ENCODE measurements around the gene PELO.

PELO gene

GRCh38 chr5:52751137-52751536 lies 36.6 kb upstream of the PELO start:
- no peak overlapping the region for H3K4me2 ChIP-seq (ENCODE audit: low read length)
- H4K20me1 ChIP-seq (ENCODE audit: control insufficient read depth, insufficient read depth, low read depth, low read length) = no peaks in the 10 kb centered on the region
- no peak overlapping the region for H3K27ac ChIP-seq (ENCODE audit: low read depth, low read length)
- no peaks in the 10 kb centered on the region for H3K27me3 ChIP-seq (ENCODE audit: control insufficient read depth, low read length)
- TF ChIP-seq CTCF (IDR thresholded peaks at IDR 0.05; ENCODE audit: low read depth, low read length, poor library complexity, severe bottlenecking) (no peak), EZH2phosphoT487 (IDR thresholded peaks at IDR 0.05; ENCODE audit: borderline replicate concordance, low read length) (no peak)
- no peaks in the 10 kb centered on the region for H3K4me1 ChIP-seq (ENCODE audit: control insufficient read depth, low read length)
- no peaks in the 10 kb centered on the region for H3K9me3 ChIP-seq (ENCODE audit: control insufficient read depth, insufficient read depth, low read length)
- no peaks in the 10 kb centered on the region for H3F3A ChIP-seq (ENCODE audit: control insufficient read depth, insufficient read depth)
- H3K9me2 ChIP-seq (replicated peaks; ENCODE audit: control insufficient read depth, low read length) = no peaks in the 10 kb centered on the region
- H3K4me3 ChIP-seq (ENCODE audit: low read length) = no peak overlapping the region
- H3K79me2 ChIP-seq (ENCODE audit: control insufficient read depth, low read length) = no peaks in the 10 kb centered on the region
- H3K36me3 ChIP-seq (ENCODE audit: control insufficient read depth, low read length) = no peaks in the 10 kb centered on the region

- H3K9me3 ChIP-seq (ENCODE audit: control insufficient read depth, insufficient read depth, low read length) = no peaks in the 10 kb centered on the region
- no peak for TF ChIP-seq EZH2phosphoT487 (IDR thresholded peaks at IDR 0.05; ENCODE audit: borderline replicate concordance, low read length)
- no peak for TF ChIP-seq CTCF (IDR thresholded peaks at IDR 0.05; ENCODE audit: low read depth, low read length, poor library complexity, severe bottlenecking)
- no peaks in the 10 kb centered on the region for H3K36me3 ChIP-seq (ENCODE audit: control insufficient read depth, low read length)
- no peaks in the 10 kb centered on the region for H3F3A ChIP-seq (ENCODE audit: control insufficient read depth, insufficient read depth)
- no peaks in the 10 kb centered on the region for H3K4me1 ChIP-seq (ENCODE audit: control insufficient read depth, low read length)
- no peak overlapping the region for H3K4me3 ChIP-seq (ENCODE audit: low read length)
- H3K27me3 ChIP-seq (ENCODE audit: control insufficient read depth, low read length) = no peaks in the 10 kb centered on the region
- H3K27ac ChIP-seq (ENCODE audit: low read depth, low read length) = no peak overlapping the region
- H3K79me2 ChIP-seq (ENCODE audit: control insufficient read depth, low read length) = no peaks in the 10 kb centered on the region
- no peak overlapping the region for H3K4me2 ChIP-seq (ENCODE audit: low read length)
- no peaks in the 10 kb centered on the region for H4K20me1 ChIP-seq (ENCODE audit: control insufficient read depth, insufficient read depth, low read depth, low read length)
- H3K9me2 ChIP-seq (replicated peaks; ENCODE audit: control insufficient read depth, low read length) = no peaks in the 10 kb centered on the region
These were observed 33.7 kb upstream of the PELO start for GRCh38 chr5:52754051-52754450.

GRCh38 chr5:52757527-52757926 lies 30.2 kb upstream of the PELO start:
- Histone ChIP-seq H3K4me2 (ENCODE audit: low read length) (no peak overlapping the region), H4K20me1 (ENCODE audit: control insufficient read depth, insufficient read depth, low read depth, low read length) (no peaks in the 10 kb centered on the region), H3K27ac (ENCODE audit: low read depth, low read length) (no peak overlapping the region), H3K9me3 (ENCODE audit: control insufficient read depth, insufficient read depth, low read length) (no peaks in the 10 kb centered on the region), H3K4me1 (ENCODE audit: control insufficient read depth, low read length) (no peaks in the 10 kb centered on the region), H3F3A (ENCODE audit: control insufficient read depth, insufficient read depth) (no peaks in the 10 kb centered on the region), H3K9me2 (replicated peaks; ENCODE audit: control insufficient read depth, low read length) (no peaks in the 10 kb centered on the region), H3K27me3 (ENCODE audit: control insufficient read depth, low read length) (no peaks in the 10 kb centered on the region), H3K36me3 (ENCODE audit: control insufficient read depth, low read length) (no peaks in the 10 kb centered on the region), H3K4me3 (ENCODE audit: low read length) (no peak overlapping the region), H3K79me2 (ENCODE audit: control insufficient read depth, low read length) (no peaks in the 10 kb centered on the region)
- no peak for TF ChIP-seq EZH2phosphoT487 (IDR thresholded peaks at IDR 0.05; ENCODE audit: borderline replicate concordance, low read length)
- TF ChIP-seq CTCF (IDR thresholded peaks at IDR 0.05; ENCODE audit: low read depth, low read length, poor library complexity, severe bottlenecking) = no peak

- Histone ChIP-seq H3K4me3 (ENCODE audit: low read length) (no peak overlapping the region), H4K20me1 (ENCODE audit: control insufficient read depth, insufficient read depth, low read depth, low read length) (no peaks in the 10 kb centered on the region), H3K9me3 (ENCODE audit: control insufficient read depth, insufficient read depth, low read length) (no peaks in the 10 kb centered on the region), H3K27me3 (ENCODE audit: control insufficient read depth, low read length) (no peaks in the 10 kb centered on the region), H3K4me2 (ENCODE audit: low read length) (no peak overlapping the region), H3F3A (ENCODE audit: control insufficient read depth, insufficient read depth) (no peaks in the 10 kb centered on the region), H3K27ac (ENCODE audit: low read depth, low read length) (no peak overlapping the region), H3K4me1 (ENCODE audit: control insufficient read depth, low read length) (no peaks in the 10 kb centered on the region), H3K36me3 (ENCODE audit: control insufficient read depth, low read length) (no peaks in the 10 kb centered on the region), H3K9me2 (replicated peaks; ENCODE audit: control insufficient read depth, low read length) (no peaks in the 10 kb centered on the region), H3K79me2 (ENCODE audit: control insufficient read depth, low read length) (no peaks in the 10 kb centered on the region)
- no peak for TF ChIP-seq EZH2phosphoT487 (IDR thresholded peaks at IDR 0.05; ENCODE audit: borderline replicate concordance, low read length)
- TF ChIP-seq CTCF (IDR thresholded peaks at IDR 0.05; ENCODE audit: low read depth, low read length, poor library complexity, severe bottlenecking) = no peak
These were observed 29.7 kb upstream of the PELO start for GRCh38 chr5:52758014-52758413.

Measured in DOHH2 (cell line).